Psoas muscle (tissue), 8 donors: Measurements from ENCODE around the gene HOXB4. TPM values are rescaled to one million over a fixed set of nuclear protein-coding genes. Genes with fewer than 3 reads are reported as not detected.

Experiments used
- ATAC-seq, 4 donors: fragments of 200-7000 bp; cut with Tn5 transposase; one replicate each; pipeline ENCODE4 v1.9.1; 2020; ENCODE audit warnings: moderate library complexity in 3 of 4, mild to moderate bottlenecking in 2 of 4
- DNase-seq, 2 donors: peaks; one replicate each; pipeline ENCODE4 v3.0.0-alpha.2; 2020
- H3K27ac ChIP-seq: fragments of 200-600 bp; one replicate; pipeline ENCODE4 v1.8.0; 2022
- H3K27me3 ChIP-seq, 3 donors: fragments of 200-600 bp in 1 of 3; one replicate each; pipeline versions ENCODE4 v1.6.1 to v1.8.0; 2013 to 2022; ENCODE audit warnings: low read length in 2 of 3, mild to moderate bottlenecking in 2 of 3, moderate library complexity in 1 of 3; ENCODE audit not compliant: insufficient read depth in 3 of 3
- H3K36me3 ChIP-seq, 2 donors: fragments of 200-600 bp in 1 of 2; one replicate each; pipeline versions ENCODE4 v1.6.1 to v1.8.0; 2013 to 2022; ENCODE audit warnings: low read depth in 1 of 2, mild to moderate bottlenecking in 1 of 2, moderate library complexity in 1 of 2; ENCODE audit not compliant: insufficient read depth in 1 of 2
- H3K4me1 ChIP-seq: fragments of 200-600 bp; one replicate; pipeline ENCODE4 v1.8.0; 2022
- H3K4me3 ChIP-seq: fragments of 200-600 bp; one replicate; pipeline ENCODE4 v1.8.0; 2022; ENCODE audit warnings: mild to moderate bottlenecking
- H3K9me3 ChIP-seq: fragments of 200-600 bp; one replicate; pipeline ENCODE4 v1.8.0; 2022
- CTCF ChIP-seq: fragments of 200-600 bp; IDR thresholded peaks from one replicate; pipeline ENCODE4 v1.8.0; 2022; ENCODE audit warnings: antibody characterized with exemption
- WGBS, 3 donors: extraction: QIAGEN DNeasy Blood & Tissue Kit; methylation state at CpG; one replicate each; pipeline versions ENCODE4 v1.1.6 to v1.1.7; 2013; 5-methylcytosine and 5-hydroxymethylcytosine counted together
- intact Hi-C, 2 donors: fragments of 100-400 bp; cut with DNase I; formaldehyde crosslinking; loops; one replicate each; pipeline versions ENCODE4 v1.11.0 to v1.14.2; 2022
- polyA plus RNA-seq, 3 donors: library from polyadenylated mRNA; stranded (reverse); fragments of 200-250 nt; gene quantifications; one replicate each; pipeline ENCODE4 v1.2.3, GENCODE V29; 2013
- total RNA-seq, 4 donors: library from RNA; stranded (reverse); fragmentation: NEBNext Ultra II Directional in 2 of 4; extraction: Animal tissue kit (Norgen Biotek cat#: 25700) in 2 of 4; gene quantifications; one replicate each; pipeline versions ENCODE4 v1.2.1 to v1.2.4, GENCODE V29; 2021 to 2023
- donor health status: healthy with polysubstance abuse.
- donor health status: DM: no; HTN: no; CAD: no; lungs with moderate emphysema.
- donor health status: Bipolar disorder and iron deficiency.
- donor health status: healthy.
- donor health status: DM: yes; HTN: yes; CAD: no.
- donor health status: DM: no; HTN: no; CAD: no.
- donor health status: DM: no; HTN: no; CAD: no.
- donor health status: DM: yes; HTN: yes; CAD: no.

The HOXB4 gene
- total and polyA plus RNA-seq, 7 donors: 0.38 to 4.0 (median 0.89) TPM

- WGBS, 3 donors: 0 to 1% (median 0%) methylated on average over 58 to 72 of the region's 72 CpGs
- H3K27ac ChIP-seq: peak overlapping the region; percentile 89
- H3K4me1 ChIP-seq: peaks cover 5% of the 10 kb centered on the region
- TF ChIP-seq CTCF: peak; percentile 26
- H3K4me3 ChIP-seq: peak overlapping the region; percentile 85
- ATAC-seq: peak; percentile 59 to 67 (median 64)
- intact Hi-C loops: loop anchor here in 1 of 2 donors (5.0 kb wide), 1 partner anchor 51 kb away; no protein-coding TSS in a partner anchor
- DNase-seq: peak; percentile 62 to 73
- H3K27me3 ChIP-seq: peaks cover 4 to 9% (median 9%) of the 10 kb centered on the region in 3 donors
- no peaks in the 10 kb centered on the region for H3K9me3 ChIP-seq
- no peaks in the 10 kb centered on the region for H3K36me3 ChIP-seq
These were observed 34.9 kb downstream of the HOXB4 start for GRCh38 chr17:48543107-48543853.

GRCh38 chr17:48542698-48543106, 35.4 kb downstream of the HOXB4 start:
- DNase-seq: no peak
- peaks cover 4 to 9% (median 9%) of the 10 kb centered on the region in 3 donors for H3K27me3 ChIP-seq
- no peaks in the 10 kb centered on the region for H3K36me3 ChIP-seq
- no peak for TF ChIP-seq CTCF
- H3K9me3 ChIP-seq: no peaks in the 10 kb centered on the region
- peak in 1 of 4 donors; percentile 13 for ATAC-seq
- H3K27ac ChIP-seq: peak overlapping the region; percentile 89
- peaks cover 5% of the 10 kb centered on the region for H3K4me1 ChIP-seq
- intact Hi-C loops: loop anchor here in 1 of 2 donors (5.0 kb wide), 1 partner anchor 50 kb away; no protein-coding TSS in a partner anchor
- H3K4me3 ChIP-seq: peak overlapping the region; percentile 85
- WGBS, 3 donors: 5 to 20% (median 7%) methylated on average over 12 of the region's 12 CpGs

- DNase-seq: no peak
- peaks cover 5% of the 10 kb centered on the region for H3K4me1 ChIP-seq
- WGBS, 3 donors: 11 to 22% (median 12%) methylated on average over 27 of the region's 27 CpGs
- peak; percentile 8 to 43 (median 36) for ATAC-seq
- peak overlapping the region; percentile 89 for H3K27ac ChIP-seq
- TF ChIP-seq CTCF: no peak
- H3K36me3 ChIP-seq: no peaks in the 10 kb centered on the region
- intact Hi-C loops: loop anchor here in 1 of 2 donors (5.0 kb wide), 1 partner anchor 50 kb away; no protein-coding TSS in a partner anchor
- peak overlapping the region; percentile 85 for H3K4me3 ChIP-seq
- peaks cover 4 to 9% (median 9%) of the 10 kb centered on the region in 3 donors for H3K27me3 ChIP-seq
- no peaks in the 10 kb centered on the region for H3K9me3 ChIP-seq
These were observed 36.0 kb downstream of the HOXB4 start for GRCh38 chr17:48542114-48542656.

GRCh38 chr17:48541577-48542113, 36.5 kb downstream of the HOXB4 start:
- intact Hi-C loops: loop anchor here in 1 of 2 donors (5.0 kb wide), 1 partner anchor 49 kb away; no protein-coding TSS in a partner anchor
- 2% methylated on average over 23 to 35 of the region's 36 CpGs for WGBS, 3 donors
- no peak for TF ChIP-seq CTCF
- Histone ChIP-seq H3K36me3 (no peaks in the 10 kb centered on the region), H3K4me3 (peak overlapping the region; percentile 85), H3K27me3 (peaks cover 4 to 9% (median 9%) of the 10 kb centered on the region in 3 donors), H3K9me3 (no peaks in the 10 kb centered on the region), H3K4me1 (peaks cover 5% of the 10 kb centered on the region), H3K27ac (peak overlapping the region; percentile 89)
- DNase-seq: peak; percentile 77 to 85
- peak; percentile 48 to 60 (median 54) for ATAC-seq
